Colon (tissue), 2 donors: ENCODE data around the gene GADL1.
A peak's percentile ranks its signal among the peaks of the same experiment; 100 is the strongest.

Experiments
- FAIRE-seq: peaks from 2 replicates; lab custom pipeline; 2012; peaks lifted over from hg19 to GRCh38; lab: Jason Lieb, UNC
- donor health status: control.
- donor health status: control.

Gene GADL1

DNA sequence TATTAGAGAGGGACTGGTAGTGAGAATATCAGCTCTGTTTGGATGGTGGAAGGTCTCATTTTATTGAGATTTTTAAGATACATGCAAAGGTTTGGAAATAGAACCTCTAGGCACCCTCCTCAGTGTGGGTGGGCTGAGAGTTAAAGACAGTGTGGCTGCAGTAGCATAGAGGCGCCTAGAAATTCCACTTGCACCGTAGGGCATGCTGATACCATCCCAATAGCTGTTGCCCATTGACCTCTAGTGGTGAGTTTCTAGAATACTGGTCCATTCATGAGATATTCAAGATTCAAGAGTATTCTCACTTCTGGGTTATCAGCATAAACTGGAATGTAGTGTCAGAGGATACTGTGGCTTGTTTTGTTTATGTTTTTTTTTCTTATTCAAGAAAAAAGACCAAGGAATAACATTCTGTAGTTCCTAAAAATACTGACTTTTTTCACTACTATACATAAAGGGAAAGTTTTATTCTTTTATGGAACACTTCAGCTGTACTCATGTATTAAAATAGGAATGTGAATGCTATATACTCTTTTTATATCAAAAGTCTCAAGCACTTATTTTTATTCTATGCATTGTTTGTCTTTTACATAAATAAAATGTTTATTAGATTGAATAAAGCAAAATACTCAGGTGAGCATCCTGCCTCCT lies 200.9 kb downstream of the GADL1 start:
- peak; percentile 75 for FAIRE-seq

DNA sequence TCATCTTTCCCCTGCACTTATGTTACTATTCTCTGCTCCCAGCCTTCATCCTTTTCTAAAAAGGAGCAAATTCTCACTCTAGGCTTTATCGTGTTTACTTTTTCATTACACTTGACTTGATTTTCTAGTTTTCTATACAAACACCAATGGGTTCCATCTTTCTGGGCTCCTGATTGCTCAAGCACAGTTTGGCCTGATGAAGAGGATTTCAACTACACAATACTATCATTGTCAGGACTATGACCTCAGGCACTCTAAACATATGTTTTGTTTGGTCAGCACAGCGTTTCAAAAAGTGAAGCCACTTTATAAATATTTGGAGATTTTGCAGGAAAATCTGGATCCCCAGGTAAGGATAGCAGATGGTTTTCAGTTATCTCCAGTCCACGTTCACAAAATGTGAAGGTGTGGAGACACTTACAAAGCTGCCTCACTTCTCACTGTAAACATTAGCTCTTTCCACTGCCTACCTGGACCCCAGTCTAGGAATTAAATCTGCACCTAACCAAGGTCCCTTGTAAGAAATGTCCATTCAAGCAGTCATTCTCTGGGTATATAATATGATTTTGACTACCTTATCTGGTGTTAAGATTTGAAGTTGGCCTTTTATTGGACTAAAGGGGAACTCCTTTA lies 201.8 kb downstream of the GADL1 start:
- FAIRE-seq: no peak

DNA sequence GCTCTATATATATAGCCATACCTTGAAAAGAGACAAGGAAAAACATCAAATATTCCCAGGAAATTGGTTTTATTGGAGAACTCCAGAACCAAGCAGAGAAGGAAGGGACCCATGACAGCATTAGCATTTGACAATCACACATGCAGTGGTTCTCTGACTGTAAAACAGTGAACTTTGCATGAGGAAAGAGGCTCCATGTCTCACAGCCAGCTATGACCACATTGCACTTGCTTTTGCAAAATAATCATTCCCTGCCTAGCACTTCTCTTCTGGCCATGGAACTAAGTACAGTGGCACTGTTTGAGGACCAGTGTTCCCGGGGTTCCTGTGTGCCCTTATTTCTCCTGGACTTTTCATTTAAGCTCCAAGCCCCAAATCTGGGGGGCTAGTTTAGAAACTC lies 202.5 kb downstream of the GADL1 start:
- no peak for FAIRE-seq

DNA sequence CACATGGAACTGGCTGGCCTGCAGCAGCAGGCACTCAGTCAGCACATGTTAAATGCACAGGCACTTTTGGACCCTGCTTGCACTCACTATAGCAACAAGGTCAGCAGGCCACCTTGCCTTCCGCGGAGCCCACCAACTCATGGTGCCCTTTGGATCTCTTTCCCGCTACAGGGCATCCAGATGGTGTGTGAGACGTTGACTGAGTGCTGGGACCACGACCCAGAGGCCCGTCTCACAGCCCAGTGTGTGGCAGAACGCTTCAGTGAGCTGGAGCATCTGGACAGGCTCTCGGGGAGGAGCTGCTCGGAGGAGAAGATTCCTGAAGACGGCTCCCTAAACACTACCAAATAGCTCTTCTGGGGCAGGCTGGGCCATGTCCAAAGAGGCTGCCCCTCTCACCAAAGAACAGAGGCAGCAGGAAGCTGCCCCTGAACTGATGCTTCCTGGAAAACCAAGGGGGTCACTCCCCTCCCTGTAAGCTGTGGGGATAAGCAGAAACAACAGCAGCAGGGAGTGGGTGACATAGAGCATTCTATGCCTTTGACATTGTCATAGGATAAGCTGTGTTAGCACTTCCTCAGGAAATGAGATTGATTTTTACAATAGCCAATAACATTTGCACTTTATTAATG lies 203.1 kb downstream of the GADL1 start:
- no peak for FAIRE-seq

GRCh38 chr3:30690199-30690598 lies 204.3 kb downstream of the GADL1 start:
- no peak for FAIRE-seq

GRCh38 chr3:30688776-30689641 lies 205.5 kb downstream of the GADL1 start:
- no peak for FAIRE-seq

- FAIRE-seq: no peak
Measured at GRCh38 chr3:30687930-30688570, 206.4 kb downstream of the GADL1 start.

DNA sequence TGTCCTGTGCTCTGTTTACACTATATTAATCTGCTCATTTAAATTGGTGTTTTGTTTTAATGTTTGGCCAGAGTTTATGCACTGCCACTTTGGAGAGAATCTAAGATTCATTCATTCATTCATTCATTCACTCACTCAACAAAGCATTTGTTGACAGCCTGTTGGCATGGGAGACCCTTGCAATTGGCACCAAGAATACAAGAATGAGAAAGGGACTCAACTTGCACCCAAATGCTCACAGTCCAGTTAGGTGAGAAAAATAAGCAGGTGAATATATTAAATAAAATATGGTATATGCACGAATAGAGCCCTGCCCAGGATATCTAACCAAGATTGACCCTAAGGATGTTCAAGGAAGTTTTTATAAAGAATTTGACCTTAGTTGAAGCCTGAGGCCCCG lies 207.7 kb downstream of the GADL1 start:
- no peak for FAIRE-seq

DNA sequence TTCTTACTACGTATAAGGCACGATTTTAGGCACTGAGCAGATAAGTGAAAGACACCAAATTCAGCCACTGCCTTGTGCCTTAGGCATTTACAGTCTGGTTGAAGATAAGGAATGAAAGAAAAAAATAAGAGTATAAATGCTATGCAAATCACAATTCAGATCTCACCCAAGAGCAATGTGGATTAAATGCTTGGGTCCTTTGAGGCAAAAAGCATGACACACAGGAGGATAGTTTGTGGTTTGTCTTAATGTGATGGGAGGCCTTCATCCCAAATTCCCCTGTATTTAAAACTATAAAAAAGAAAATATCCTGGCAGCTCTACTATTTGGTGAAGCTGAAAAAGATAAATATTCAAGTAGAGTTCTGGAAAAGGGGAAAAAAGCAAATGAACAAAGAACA lies 208.3 kb downstream of the GADL1 start:
- FAIRE-seq: no peak

- FAIRE-seq: no peak
Measured at GRCh38 chr3:30685267-30685667, 209.2 kb downstream of the GADL1 start.

- FAIRE-seq: no peak
Measured at GRCh38 chr3:30684356-30684755, 210.1 kb downstream of the GADL1 start.

DNA sequence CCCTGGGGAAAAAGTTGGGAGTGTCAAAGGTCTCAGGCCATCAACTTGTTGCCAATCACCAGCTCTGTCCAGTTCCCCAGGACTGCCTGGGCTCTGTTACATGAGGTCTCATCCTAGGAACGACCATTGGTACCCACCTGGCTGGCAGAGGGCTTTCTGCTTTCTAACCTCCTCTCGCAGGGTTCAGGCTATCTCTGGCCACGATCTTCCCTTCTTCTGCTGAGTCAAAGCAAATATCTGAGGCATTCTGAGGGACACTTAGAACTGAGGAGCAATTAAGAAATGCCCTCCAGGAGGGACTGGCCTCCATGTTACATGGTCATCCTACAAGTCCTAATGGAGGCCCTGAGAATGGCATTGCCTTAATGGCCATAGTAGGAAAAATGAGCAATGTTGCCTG lies 210.7 kb downstream of the GADL1 start:
- no peak for FAIRE-seq

DNA sequence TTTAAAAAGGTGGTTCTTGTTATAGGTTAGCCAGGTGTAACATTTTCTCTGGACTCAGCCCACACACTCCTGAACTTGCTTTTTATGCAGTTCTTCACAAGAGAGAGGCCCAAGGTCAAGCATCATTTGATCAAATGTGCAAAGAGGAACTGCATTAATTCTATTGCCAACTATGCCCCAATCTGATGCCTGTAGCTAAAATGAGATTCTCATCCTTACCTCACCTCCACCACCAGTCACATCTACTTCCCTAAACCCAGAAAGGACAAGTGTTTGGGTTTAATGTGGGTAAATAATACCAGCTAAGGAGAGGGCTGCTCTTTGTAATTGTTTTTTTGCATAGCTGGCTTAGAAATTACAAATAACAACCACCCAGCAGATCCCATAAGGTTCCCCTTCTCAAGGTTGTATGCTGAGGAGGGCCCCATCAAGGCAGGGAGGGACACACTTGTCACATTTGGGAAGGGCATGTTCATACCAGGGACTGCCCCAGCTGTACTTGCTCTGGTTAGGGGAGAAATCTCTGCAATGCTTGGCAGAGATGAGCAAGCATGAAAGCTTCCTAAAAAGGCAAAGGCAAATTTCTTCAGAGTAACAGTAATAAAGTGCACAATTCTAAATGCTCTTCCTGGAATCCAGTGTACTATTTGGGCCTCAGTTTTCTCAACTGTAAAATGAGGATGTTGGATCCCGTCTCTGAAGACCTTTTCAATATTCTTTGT lies 211.9 kb downstream of the GADL1 start:
- FAIRE-seq: no peak

- FAIRE-seq: no peak
Measured at GRCh38 chr3:30681649-30682211, 212.7 kb downstream of the GADL1 start.

DNA sequence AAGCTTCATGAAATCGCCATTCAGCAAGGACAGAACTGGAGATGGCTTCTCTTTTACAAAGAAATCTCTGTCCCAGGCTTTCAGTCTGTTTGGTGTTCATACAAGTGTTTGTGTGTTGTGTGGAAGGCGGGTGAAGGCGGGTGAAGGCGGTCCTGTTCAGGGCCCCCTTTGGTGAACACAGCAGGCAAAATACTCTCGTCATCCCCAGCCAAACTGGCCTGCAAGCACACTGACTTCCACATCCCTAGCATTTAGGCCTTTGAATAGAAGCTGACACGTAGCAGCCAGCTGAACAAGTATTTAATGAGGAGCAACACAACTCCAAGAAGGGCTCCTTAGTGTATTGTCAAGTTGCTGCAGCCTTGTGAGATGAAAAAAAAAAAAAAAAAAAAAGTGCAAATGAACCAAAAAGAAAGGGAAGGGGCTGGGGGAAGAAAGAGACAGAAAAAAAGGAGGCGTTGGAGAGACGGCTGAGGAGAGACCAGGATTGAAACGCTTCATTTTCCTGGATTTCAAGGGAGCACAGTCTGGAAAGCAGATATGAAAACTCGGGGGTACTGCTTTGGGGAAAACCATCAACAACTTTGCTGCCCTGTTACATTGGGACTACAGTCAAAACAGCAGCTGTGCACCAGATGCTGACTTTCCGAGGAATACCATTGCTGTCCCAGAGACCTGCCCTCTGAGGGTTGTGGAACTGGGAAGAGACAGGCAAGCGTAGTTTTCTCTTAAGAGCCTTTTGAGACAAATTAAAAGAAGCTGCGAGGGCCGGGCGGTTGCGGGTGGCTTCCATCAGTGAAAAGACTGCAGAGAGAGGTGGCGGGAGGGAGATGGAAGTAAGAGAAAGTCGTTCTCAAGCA lies 213.4 kb downstream of the GADL1 start:
- no peak for FAIRE-seq

- FAIRE-seq: no peak
Measured at GRCh38 chr3:30679045-30679444, 215.4 kb downstream of the GADL1 start.

GRCh38 chr3:30677347-30677685 lies 217.1 kb downstream of the GADL1 start:
- FAIRE-seq: no peak

GRCh38 chr3:30676424-30677346 lies 217.8 kb downstream of the GADL1 start:
- no peak for FAIRE-seq
